A549 (cell line): ENCODE results near the gene XRCC1. TPM values are rescaled to one million over a fixed set of nuclear protein-coding genes. Genes with fewer than 3 reads are reported as not detected.

Experiments used
- ATAC-seq, 2 experiments: fragments of 200-7000 bp in 1 of 2; fragments of >200 bp in 1 of 2; cut with Nextera tagmentation in 1 of 2; cut with Tn5 transposase in 1 of 2; 3 replicates each; pipeline versions ENCODE4 v1.8.0 to v1.9.1; 2018 to 2020; ENCODE audit warnings: mild to moderate bottlenecking in 1 of 2, moderate library complexity in 1 of 2
- CTCF ChIA-PET: fragments of 300-600 bp; sonication (Branson Sonifier 250); formaldehyde crosslinking; extraction: SDS; loops from one replicate; lab custom pipeline; 2021; ENCODE audit warnings: antibody characterized with exemption, inconsistent platforms; lab: Yijun Ruan, JAX
- POLR2A ChIA-PET: fragments of 350-600 bp; formaldehyde crosslinking; extraction: SDS; loops from one replicate; lab custom pipeline; 2021; ENCODE audit warnings: antibody characterized with exemption, inconsistent platforms; lab: Yijun Ruan, JAX
- DNase-seq, 2 experiments: peaks; one replicate each; pipeline versions ENCODE4 v3.0.0 to v3.0.0-alpha.2; 2011 to 2016; ENCODE audit warnings: low read depth in 1 of 2, low spot score in 1 of 2
- FAIRE-seq: peaks from 2 replicates; lab custom pipeline; 2011; peaks lifted over from hg19 to GRCh38; lab: Jason Lieb, UNC
- H3K27ac ChIP-seq, 2 experiments: fragments of >200 bp; sonication (Bioruptor Twin); formaldehyde crosslinking; 3 replicates each; pipeline ENCODE4 v1.5.1; 2016 to 2017
- H3K4me1 ChIP-seq: fragments of >200 bp; sonication (Bioruptor Twin); formaldehyde crosslinking; 3 replicates; pipeline ENCODE4 v1.6.1; 2016
- H3K4me2 ChIP-seq: fragments of >200 bp; sonication (Bioruptor Twin); formaldehyde crosslinking; 3 replicates; pipeline ENCODE4 v1.6.1; 2016
- H3K4me3 ChIP-seq: fragments of >200 bp; sonication (Bioruptor Twin); formaldehyde crosslinking; 3 replicates; pipeline ENCODE4 v1.5.1; 2016
- H3K9me3 ChIP-seq: fragments of >200 bp; sonication (Bioruptor Twin); formaldehyde crosslinking; 3 replicates; pipeline ENCODE4 v1.6.1; 2016
- ATOH8 ChIP-seq: fragments of 250-450 bp; sonication (Bioruptor Pico); IDR thresholded peaks from 2 replicates; pipeline ENCODE4 v1.5.0; 2020; ENCODE audit warnings: low read depth, mild to moderate bottlenecking, moderate library complexity
- BHLHE40 ChIP-seq: IDR thresholded peaks from 2 replicates; pipeline ENCODE4 v1.6.1; 2012; ENCODE audit warnings: low read depth, low read length, inconsistent platforms
- CHD2 ChIP-seq: fragments of 150-350 bp; IDR thresholded peaks from 2 replicates; pipeline ENCODE4 v1.6.1; 2014; ENCODE audit warnings: low read length; ENCODE audit not compliant: partially characterized antibody
- CHD4 ChIP-seq: fragments of 200-600 bp; sonication (generic); IDR thresholded peaks from 2 replicates; pipeline ENCODE4 v1.6.1; 2016; ENCODE audit warnings: antibody characterized with exemption, mild to moderate bottlenecking, borderline replicate concordance
- FOSB ChIP-seq: fragments of 250-450 bp; sonication (Bioruptor Pico); IDR thresholded peaks from 2 replicates; pipeline ENCODE4 v1.5.0; 2020; ENCODE audit warnings: mild to moderate bottlenecking, moderate library complexity
- HMGXB4 ChIP-seq: fragments of 250-450 bp; sonication (Bioruptor Pico); IDR thresholded peaks from 2 replicates; pipeline ENCODE4 v1.5.0; 2021; ENCODE audit warnings: mild to moderate bottlenecking, moderate library complexity, borderline replicate concordance
- HOXB13 ChIP-seq: fragments of 250-450 bp; sonication (Bioruptor Pico); IDR thresholded peaks from 2 replicates; pipeline ENCODE4 v1.5.0; 2020; ENCODE audit warnings: low read depth, mild to moderate bottlenecking, moderate library complexity
- JUN ChIP-seq, 2 experiments: fragments of >200 bp; sonication (Bioruptor Twin); formaldehyde crosslinking; IDR thresholded peaks; 2 replicates in 1 of 2; 3 replicates in 1 of 2; pipeline ENCODE4 v1.6.1; 2016 to 2017
- KDM1A ChIP-seq: fragments of 200-600 bp; sonication (generic); IDR thresholded peaks from 2 replicates; pipeline ENCODE4 v1.6.1; 2016; ENCODE audit warnings: low read depth, mild to moderate bottlenecking
- MAFK ChIP-seq: fragments of 450-650 bp; IDR thresholded peaks from 2 replicates; pipeline ENCODE4 v1.6.1; 2014; ENCODE audit not compliant: partially characterized antibody
- MAX ChIP-seq: IDR thresholded peaks from 2 replicates; pipeline ENCODE4 v1.6.1; 2012
- MYC ChIP-seq: IDR thresholded peaks from 2 replicates; pipeline ENCODE4 v1.6.1; 2012; ENCODE audit warnings: mild to moderate bottlenecking, inconsistent platforms, low read length, improper control_type of control experiment, borderline replicate concordance
- NPAS2 ChIP-seq: fragments of 250-450 bp; sonication (Bioruptor Pico); IDR thresholded peaks from 2 replicates; pipeline ENCODE4 v1.8.0; 2022; ENCODE audit warnings: mild to moderate bottlenecking, moderate library complexity, borderline replicate concordance
- NR3C1 ChIP-seq: fragments of >200 bp; sonication (Bioruptor Twin); formaldehyde crosslinking; IDR thresholded peaks from 3 replicates; pipeline ENCODE4 v1.6.1; 2017
- PHF8 ChIP-seq: fragments of 200-600 bp; sonication (generic); IDR thresholded peaks from 2 replicates; pipeline ENCODE4 v1.6.1; 2016; ENCODE audit warnings: low read depth, mild to moderate bottlenecking, antibody characterized with exemption, moderate library complexity, borderline replicate concordance
- RAD21 ChIP-seq, 2 experiments: fragments of >200 bp in 1 of 2; sonication (Bioruptor Twin) in 1 of 2; formaldehyde crosslinking in 1 of 2; IDR thresholded peaks in 1 of 2; conservative IDR thresholded peaks in 1 of 2; 2 replicates in 1 of 2; 3 replicates in 1 of 2; pipeline ENCODE4 v1.6.1; 2012 to 2018; ENCODE audit warnings: inconsistent platforms in 1 of 2
- RARB ChIP-seq: fragments of 250-450 bp; sonication (Bioruptor Pico); IDR thresholded peaks from 2 replicates; pipeline ENCODE4 v1.8.0; 2021; ENCODE audit warnings: mild to moderate bottlenecking, moderate library complexity
- USF2 ChIP-seq: fragments of 450-650 bp; IDR thresholded peaks from 2 replicates; pipeline ENCODE4 v1.6.1; 2014; ENCODE audit warnings: antibody characterized with exemption
- ZSCAN20 ChIP-seq: fragments of 250-450 bp; sonication (Bioruptor Pico); IDR thresholded peaks from 2 replicates; pipeline ENCODE4 v1.8.0; 2022; ENCODE audit warnings: mild to moderate bottlenecking, moderate library complexity
- WGBS: methylation state at CpG from one replicate; pipeline ENCODE4 v1.1.6; 2017; ENCODE audit errors: missing lambda C conversion rate; 5-methylcytosine and 5-hydroxymethylcytosine counted together
- polyA plus RNA-seq, 4 experiments: library from polyadenylated mRNA; depleted of rRNA in 3 of 4; stranded (reverse); fragments of >200 nt; fragmentation: RNase III in 1 of 4; extraction: RNeasy Plus Mini Kit Qiagen cat#74134 plus additional on column Dnase treatment in 1 of 4; gene quantifications; 2 replicates in 3 of 4; 3 replicates in 1 of 4; pipeline ENCODE4 v1.2.3, GENCODE V29; 2011 to 2017

XRCC1 gene
- polyA plus RNA-seq, 2 of the 4 experiments (the other 2 are of a cell fraction): 32.0 to 55.1 TPM

GRCh38 chr19:43622070-43622469 lies 46.7 kb upstream of the XRCC1 start:
- TF ChIP-seq HMGXB4 (no peak), MAFK (no peak), CHD4 (no peak), RARB (CRISPR knock-in tag) (no peak), NPAS2 (CRISPR knock-in tag) (no peak), ATOH8 (CRISPR knock-in tag) (no peak), NR3C1 (no peak), MYC (no peak), FOSB (no peak), BHLHE40 (no peak), PHF8 (no peak), MAX (no peak), CHD2 (no peak), ZSCAN20 (no peak), RAD21 (conservative IDR thresholded peaks at IDR 0.05 in 1 of 2, IDR thresholded peaks at IDR 0.05 in 1 of 2) (no peak), JUN (IDR thresholded peaks at IDR 0.05) (no peak), USF2 (no peak)
- TF ChIP-seq, all 56 proteins: peak for 0
- DNase-seq (no peak), ATAC-seq (no peak), FAIRE-seq (no peak)
- POLR2A ChIA-PET: no interaction called here
- 73% methylated on average over 4 of the region's 4 CpGs for WGBS
- Histone ChIP-seq H3K9me3 (no peaks in the 10 kb centered on the region), H3K4me3 (no peak overlapping the region), H3K27ac (no peak overlapping the region), H3K4me1 (peaks cover 12% of the 10 kb centered on the region), H3K4me2 (no peak overlapping the region)
- CTCF ChIA-PET: interaction anchor here (0.6 to 1.1 kb wide), 2 partner anchors 30 to 41 kb away, joined by 3 to 5 read pairs; no protein-coding TSS in a partner anchor

- H3K27ac ChIP-seq: peak overlapping the region; percentile 86 to 94
- TF ChIP-seq NPAS2 (CRISPR knock-in tag): no peak
- TF ChIP-seq KDM1A: no peak
- TF ChIP-seq MAFK: no peak
- no peak for TF ChIP-seq NR3C1
- no peak for TF ChIP-seq HOXB13
- no peak for TF ChIP-seq CHD2
- TF ChIP-seq, all 56 proteins: peak for 0
- CTCF ChIA-PET: no interaction called here
- Histone ChIP-seq H3K4me1 (peaks cover 12% of the 10 kb centered on the region), H3K4me2 (peak overlapping the region; percentile 92), H3K9me3 (no peaks in the 10 kb centered on the region), H3K4me3 (peak overlapping the region; percentile 65)
- no peak for FAIRE-seq
- no peak for ATAC-seq
- POLR2A ChIA-PET: interaction anchor here (0.6 to 1.1 kb wide), 3 partner anchors 38 to 52 kb away, joined by 3 to 4 read pairs (median 4); no protein-coding TSS in a partner anchor
- no peak for DNase-seq
- 87% methylated on average over 23 of the region's 23 CpGs for WGBS
These were observed 45.0 kb upstream of the XRCC1 start for GRCh38 chr19:43620061-43621001.
